Dermis microvascular lymphatic vessel endothelial cell (primary cell): ENCODE results near the gene TTLL6. TPM values are rescaled to one million over a fixed set of nuclear protein-coding genes. Genes with fewer than 3 reads are reported as not detected.

Experiments
- DNase-seq, 2 donors: peaks; one replicate each; pipeline versions ENCODE4 v3.0.0 to v3.0.0-alpha.2; 2010; ENCODE audit warnings: low read depth in 2 of 2
- total RNA-seq: library from RNA; depleted of rRNA; stranded (reverse); fragments of >200 nt; gene quantifications from 2 replicates; pipeline ENCODE4 v1.2.1, GENCODE V29; 2014

The TTLL6 gene
- total RNA-seq, 1 donor from 2014 or later, result under 0.01 TPM

- no peak for DNase-seq
Measured at GRCh38 chr17:48760411-48760810, 56.6 kb downstream of the TTLL6 start.

DNA sequence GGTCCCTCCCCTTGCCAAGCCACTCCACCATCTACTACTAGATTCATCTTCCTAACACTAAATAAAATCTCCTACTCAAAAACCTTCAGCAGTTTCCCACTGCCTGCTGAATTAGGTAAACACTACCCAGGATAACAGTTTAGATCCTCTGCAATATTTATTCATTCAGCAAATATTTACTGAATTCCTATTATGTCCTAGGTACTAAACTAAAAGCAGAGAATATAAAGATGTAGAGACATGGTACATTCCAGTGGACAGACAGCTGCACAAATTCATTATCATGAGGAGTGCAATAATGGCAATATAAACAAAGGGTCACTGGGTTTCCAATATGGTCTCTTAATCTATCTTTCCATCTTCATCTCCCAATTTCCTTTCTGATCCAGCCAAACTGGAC, 57.7 kb downstream of the TTLL6 start:
- no peak for DNase-seq

GRCh38 chr17:48757524-48757961, 59.5 kb downstream of the TTLL6 start:
- DNase-seq, result no peak

GRCh38 chr17:48756830-48757251, 60.2 kb downstream of the TTLL6 start:
- no peak for DNase-seq

- DNase-seq, result no peak
Measured at GRCh38 chr17:48755356-48755755, 61.7 kb downstream of the TTLL6 start.

- DNase-seq, result no peak
Measured at GRCh38 chr17:48754500-48755261, 62.3 kb downstream of the TTLL6 start.

- DNase-seq, result no peak
Measured at GRCh38 chr17:48753794-48754499, 63.1 kb downstream of the TTLL6 start.

DNA sequence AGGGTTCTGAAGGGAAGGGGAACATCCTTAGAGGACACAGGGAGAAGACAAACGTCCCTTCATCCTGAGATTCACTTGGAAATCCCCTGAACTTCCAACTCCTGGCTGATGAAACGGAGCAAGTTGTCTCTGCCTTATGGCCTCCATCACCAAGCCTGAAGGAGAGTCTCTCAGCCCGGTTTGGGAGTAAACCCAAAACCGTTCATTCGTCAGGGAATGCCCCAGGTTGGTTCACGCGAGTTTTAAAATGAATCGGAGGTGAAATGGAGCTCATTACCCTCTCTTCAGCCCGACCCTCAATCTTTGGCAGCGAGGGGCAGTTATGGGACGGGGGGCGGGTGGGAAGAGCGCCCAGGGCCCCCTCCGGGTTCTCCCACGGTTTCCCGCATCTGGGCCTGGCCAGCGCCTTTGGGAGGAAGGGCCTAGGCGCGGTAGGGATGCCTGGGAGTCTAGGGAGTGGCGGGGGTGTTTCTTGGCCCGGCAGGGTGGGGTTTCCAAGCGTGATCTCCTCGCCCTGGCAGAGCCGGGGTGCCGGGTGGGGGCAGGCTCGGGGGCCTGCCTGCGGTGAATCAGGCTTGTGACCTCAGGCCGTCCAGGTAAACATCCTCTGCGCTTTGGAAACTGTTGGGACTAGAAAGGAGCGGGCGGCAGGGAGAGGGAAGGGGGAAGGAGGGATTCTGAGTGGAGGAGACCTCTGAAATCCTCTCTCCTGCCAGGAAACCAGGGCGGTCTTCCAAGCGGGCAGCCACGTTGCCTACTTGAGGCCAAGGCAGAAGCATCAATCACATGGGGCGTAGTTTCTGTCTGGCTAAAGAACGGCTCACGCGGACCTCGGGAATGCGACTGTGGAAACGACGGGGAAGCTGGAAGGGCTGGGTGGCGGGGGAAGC, 64.4 kb downstream of the TTLL6 start:
- no peak for DNase-seq

- no peak for DNase-seq
Measured at GRCh38 chr17:48751733-48752398, 65.2 kb downstream of the TTLL6 start.

DNA sequence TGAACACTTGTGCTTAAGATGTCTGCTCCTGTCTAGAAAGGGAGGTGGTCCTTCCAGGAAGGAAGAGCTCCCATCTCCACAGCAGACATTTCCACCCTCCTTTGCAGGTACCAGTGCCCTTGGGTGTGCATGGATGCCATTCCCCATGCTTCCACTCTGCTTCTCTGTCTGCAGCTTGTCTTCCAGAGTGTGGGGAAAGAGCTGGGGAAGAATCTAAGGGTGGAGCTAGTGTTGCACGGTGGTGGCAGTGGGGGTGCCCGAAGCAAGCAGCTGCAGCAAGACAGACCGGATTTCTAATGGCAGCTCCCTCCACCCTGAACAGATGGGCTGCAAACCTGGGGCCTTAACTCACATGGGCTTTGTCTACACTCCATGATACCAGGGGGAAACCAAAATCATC, 65.9 kb downstream of the TTLL6 start:
- no peak for DNase-seq

GRCh38 chr17:48749621-48750553, 67.1 kb downstream of the TTLL6 start:
- no peak for DNase-seq

- no peak for DNase-seq
Measured at GRCh38 chr17:48748718-48749566, 68.1 kb downstream of the TTLL6 start.

DNA sequence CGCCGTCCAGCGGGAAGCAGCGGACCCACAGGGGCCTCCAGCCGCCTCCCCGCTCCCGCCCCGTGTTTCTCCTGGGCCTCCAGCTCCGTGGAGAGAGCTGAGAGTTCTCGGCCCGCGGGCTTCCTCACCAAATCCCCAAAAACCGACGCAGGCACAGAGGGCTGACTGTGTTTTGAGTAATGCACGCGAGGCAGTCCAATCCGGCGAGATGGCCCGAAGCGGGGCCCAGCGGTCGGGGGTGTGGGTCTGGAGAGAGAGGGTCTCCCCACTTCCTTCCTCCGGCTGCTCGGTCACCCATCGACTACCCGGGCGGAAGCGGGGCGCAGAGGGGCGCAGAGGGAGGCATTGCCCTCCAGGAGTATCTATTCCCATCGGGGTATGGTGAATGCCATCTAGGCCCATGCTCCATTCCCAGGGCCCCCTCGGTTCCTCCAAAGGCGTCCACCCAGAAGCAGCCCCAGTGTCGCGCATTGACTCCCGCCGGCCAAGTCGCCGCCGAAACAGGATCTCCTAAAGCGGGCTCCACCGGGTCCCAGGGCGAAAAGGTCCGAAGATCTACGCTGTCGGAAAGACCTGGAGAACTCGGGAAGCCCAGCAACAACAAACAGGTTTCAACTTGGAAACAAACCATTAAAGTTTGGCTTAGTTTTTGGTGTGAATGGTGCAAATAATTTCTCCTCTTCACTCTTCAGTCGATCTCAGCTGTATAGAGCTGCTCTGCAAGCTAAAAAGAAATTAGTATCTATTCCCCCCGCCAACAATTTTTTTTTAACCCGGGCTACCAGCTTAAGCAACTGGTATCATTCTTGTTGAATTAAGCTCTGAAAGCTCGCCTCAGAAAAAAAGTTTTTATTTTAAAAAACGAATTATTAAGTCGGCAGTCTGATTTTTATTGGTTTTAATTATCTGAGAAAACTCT, 69.3 kb downstream of the TTLL6 start:
- no peak for DNase-seq

DNA sequence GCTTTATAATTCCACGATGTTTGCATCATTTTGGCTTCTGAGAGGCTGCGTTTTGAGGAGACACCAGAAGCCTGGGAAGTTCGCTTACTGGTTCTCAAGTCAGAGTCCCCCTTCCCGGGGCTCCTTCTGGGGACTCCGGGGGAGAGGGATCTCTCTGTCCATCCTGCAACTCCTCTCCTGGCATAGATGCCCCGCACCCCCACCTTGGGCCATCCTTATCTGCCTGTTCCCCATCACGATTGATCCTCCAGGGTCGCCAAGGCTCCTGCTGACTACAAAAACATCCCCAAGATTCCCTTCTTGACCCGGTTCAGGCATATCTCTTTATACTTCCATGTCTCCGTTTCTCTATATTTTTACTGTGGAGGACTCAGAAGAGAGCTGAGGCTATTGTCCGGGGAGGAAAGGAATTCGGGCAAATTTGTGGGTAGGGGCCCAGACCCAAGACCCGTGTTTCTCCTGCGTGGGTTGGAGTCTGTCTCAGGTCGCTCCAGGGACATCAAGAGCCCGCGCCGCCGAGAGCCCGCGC, 70.0 kb downstream of the TTLL6 start:
- no peak for DNase-seq

DNA sequence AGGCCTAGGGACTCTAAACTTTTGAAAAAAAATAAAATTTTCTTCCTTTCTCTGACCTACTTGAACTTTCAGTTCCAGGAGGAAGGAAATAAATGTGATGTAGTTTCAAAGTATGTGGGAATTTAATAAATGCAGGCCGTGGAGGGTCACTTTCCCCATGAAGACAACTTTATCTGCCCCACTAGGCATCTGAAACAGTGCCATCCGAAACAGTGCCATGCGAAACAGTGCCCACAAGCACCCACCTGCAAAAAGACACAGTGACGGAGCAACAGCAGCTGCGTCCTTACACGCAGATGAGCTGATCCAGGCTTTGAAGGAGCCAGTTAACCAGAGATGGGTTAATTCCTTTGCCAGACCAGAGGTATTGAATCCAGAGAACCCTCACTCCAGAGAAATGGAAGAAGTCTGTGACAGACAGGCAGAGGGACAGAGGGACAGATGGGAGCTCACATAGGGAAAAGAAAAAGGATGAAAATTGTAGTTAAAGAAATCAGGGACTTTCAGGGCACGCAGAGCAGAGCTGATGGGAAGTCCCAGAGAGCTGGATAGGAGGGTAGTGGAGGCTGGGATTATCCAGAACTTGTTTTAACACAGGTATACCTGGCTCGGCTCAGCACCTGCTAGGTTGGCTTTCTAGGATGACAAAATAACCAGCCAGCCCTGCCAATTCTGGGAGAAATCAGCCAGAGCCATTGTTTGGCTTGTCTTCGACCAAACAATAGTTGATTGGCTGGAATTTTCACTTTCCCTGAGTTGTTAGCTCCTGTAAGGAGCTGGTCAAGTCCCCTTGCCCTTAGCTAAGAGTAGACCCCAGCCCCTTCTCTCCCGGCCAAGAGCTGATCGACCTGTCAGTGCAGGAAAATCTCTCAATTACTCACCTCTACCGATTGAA, 71.4 kb downstream of the TTLL6 start:
- no peak for DNase-seq

GRCh38 chr17:48740537-48740936, 76.5 kb downstream of the TTLL6 start:
- DNase-seq, result no peak
